HepG2 (cell line): Measurements from ENCODE around the gene BANP. TPM values are rescaled to one million over a fixed set of nuclear protein-coding genes. Genes with fewer than 3 reads are reported as not detected.
A peak's percentile ranks its signal among the peaks of the same experiment; 100 is the strongest.

ENCODE experiments used
- ATAC-seq: fragments of 200-7000 bp; cut with Tn5 transposase; 3 replicates; pipeline ENCODE4 v1.9.1; 2020; ENCODE audit warnings: mild to moderate bottlenecking, moderate library complexity
- BruUV-seq: library from RNA; stranded (reverse); fragments of 400-500 nt; replicated peaks from 2 replicates; lab custom pipeline; 2021; lab: Mats Ljungman, UMichigan
- CTCF ChIA-PET: fragments of 300-600 bp; formaldehyde crosslinking; extraction: SDS; loops from one replicate; lab custom pipeline; 2021; ENCODE audit warnings: low total read pairs, inconsistent platforms, low intra/inter-chr PET ratio; lab: Yijun Ruan, JAX
- POLR2A ChIA-PET: fragments of 350-600 bp; sonication (Branson Sonifier 250); formaldehyde crosslinking; loops from one replicate; lab custom pipeline; 2020; ENCODE audit warnings: antibody characterized with exemption, inconsistent platforms; lab: Yijun Ruan, JAX
- DNase-seq: peaks from one replicate; pipeline ENCODE4 v3.0.0-alpha.2; 2015; ENCODE audit warnings: low spot score
- FAIRE-seq: peaks from 3 replicates; lab custom pipeline; 2011; peaks lifted over from hg19 to GRCh38; lab: Jason Lieb, UNC
- H2AFZ ChIP-seq: one replicate; pipeline ENCODE4 v1.6.1; 2011; ENCODE audit warnings: low read length, inconsistent platforms
- H3K27ac ChIP-seq: fragments of 300-600 bp; 3 replicates; pipeline ENCODE4 v1.8.0; 2011; ENCODE audit warnings: mixed run types, mild to moderate bottlenecking, mixed read lengths, low read length, inconsistent platforms; ENCODE audit not compliant: insufficient read depth; ENCODE audit errors: extremely low read length
- H3K27me3 ChIP-seq, 2 experiments: fragments of 200-600 bp in 1 of 2; 2 replicates in 1 of 2; 3 replicates in 1 of 2; pipeline versions ENCODE4 v1.6.0 to v1.8.0; 2011; ENCODE audit warnings: low read length in 2 of 2, mild to moderate bottlenecking in 2 of 2, moderate library complexity in 2 of 2, inconsistent platforms in 1 of 2; ENCODE audit not compliant: insufficient read depth in 2 of 2, control insufficient read depth in 1 of 2
- H3K36me3 ChIP-seq, 2 experiments: fragments of 200-600 bp in 1 of 2; replicated peaks in 1 of 2; 2 replicates in 1 of 2; 3 replicates in 1 of 2; pipeline versions ENCODE4 v1.5.1 to v1.8.0; 2011; ENCODE audit warnings: low read length in 2 of 2, inconsistent platforms in 1 of 2; ENCODE audit not compliant: insufficient read depth in 2 of 2, control insufficient read depth in 1 of 2
- H3K4me1 ChIP-seq: 2 replicates; pipeline ENCODE4 v1.5.1; 2012; ENCODE audit warnings: low read length, inconsistent platforms; ENCODE audit not compliant: insufficient read depth
- H3K4me2 ChIP-seq: 2 replicates; pipeline ENCODE4 v1.6.0; 2011; ENCODE audit warnings: low read depth, low read length, inconsistent platforms
- H3K4me3 ChIP-seq, 3 experiments: fragments of 200-600 bp in 1 of 3; sonication (generic), shearing (Covaris generic) in 1 of 3; replicated peaks in 1 of 3; 2 replicates each; pipeline ENCODE4 v1.5.1; 2011 to 2016; ENCODE audit warnings: low read length in 3 of 3, inconsistent platforms in 2 of 3, low read depth in 2 of 3, mild to moderate bottlenecking in 2 of 3, control low read depth in 1 of 3, mixed read lengths in 1 of 3; ENCODE audit not compliant: insufficient read depth in 1 of 3
- H3K79me2 ChIP-seq: one replicate; pipeline ENCODE4 v1.6.1; 2011; ENCODE audit warnings: low read length, inconsistent platforms; ENCODE audit not compliant: insufficient read depth
- H3K9ac ChIP-seq: 2 replicates; pipeline ENCODE4 v1.6.0; 2011; ENCODE audit warnings: mild to moderate bottlenecking, low read depth, low read length, inconsistent platforms; ENCODE audit not compliant: insufficient read depth
- H3K9me3 ChIP-seq: 2 replicates; pipeline ENCODE4 v1.5.1; 2012; ENCODE audit warnings: mild to moderate bottlenecking, low read length
- H4K20me1 ChIP-seq: 2 replicates; pipeline ENCODE4 v1.6.0; 2011; ENCODE audit warnings: inconsistent platforms, mild to moderate bottlenecking, low read length, moderate library complexity; ENCODE audit not compliant: insufficient read depth
- DR1 ChIP-seq: sonication (generic); formaldehyde crosslinking; IDR thresholded peaks from 2 replicates; pipeline ENCODE4 v1.8.0; 2021; ENCODE audit warnings: mild to moderate bottlenecking, missing genetic modification reagents, inconsistent platforms
- ELF4 ChIP-seq: sonication (generic); formaldehyde crosslinking; IDR thresholded peaks from 2 replicates; pipeline ENCODE4 v1.5.0; 2020; ENCODE audit warnings: missing genetic modification reagents, mild to moderate bottlenecking, moderate library complexity, borderline replicate concordance
- FOXA3 ChIP-seq: IDR thresholded peaks from 2 replicates; pipeline ENCODE4 v1.6.1; 2016; ENCODE audit warnings: missing genetic modification reagents, missing compliant biosample characterization
- KLF15 ChIP-seq: sonication (generic); formaldehyde crosslinking; IDR thresholded peaks from 2 replicates; pipeline ENCODE4 v1.8.1; 2023; ENCODE audit warnings: borderline replicate concordance, mild to moderate bottlenecking, inconsistent platforms, missing genetic modification reagents, mixed read lengths
- MAZ ChIP-seq, 2 experiments: sonication (generic) in 1 of 2; formaldehyde crosslinking in 1 of 2; IDR thresholded peaks; 2 replicates each; pipeline versions ENCODE4 v1.5.0 to v1.6.1; 2012 to 2020; ENCODE audit warnings: low read depth in 2 of 2, mild to moderate bottlenecking in 2 of 2, borderline replicate concordance in 1 of 2, improper control_type of control experiment in 1 of 2, low read length in 1 of 2, missing genetic modification reagents in 1 of 2, moderate library complexity in 1 of 2
- NONO ChIP-seq, 2 experiments: fragments of 450-650 bp in 1 of 2; sonication (generic) in 1 of 2; formaldehyde crosslinking in 1 of 2; IDR thresholded peaks in 1 of 2; conservative IDR thresholded peaks in 1 of 2; 2 replicates each; pipeline versions ENCODE4 v1.6.1 to v1.8.0; 2017 to 2022; ENCODE audit warnings: mild to moderate bottlenecking in 1 of 2, missing genetic modification reagents in 1 of 2, moderate library complexity in 1 of 2
- PBX3 ChIP-seq: sonication (generic); formaldehyde crosslinking; IDR thresholded peaks from 2 replicates; pipeline ENCODE4 v1.8.1; 2023; ENCODE audit warnings: missing genetic modification reagents, inconsistent platforms, borderline replicate concordance
- REL ChIP-seq: sonication (generic); formaldehyde crosslinking; conservative IDR thresholded peaks from 2 replicates; pipeline ENCODE4 v1.8.0; 2022; ENCODE audit warnings: mild to moderate bottlenecking, missing genetic modification reagents, moderate library complexity
- SKI ChIP-seq: fragments of 450-650 bp; IDR thresholded peaks from one replicate; pipeline ENCODE4 v1.6.1; 2018; ENCODE audit warnings: mild to moderate bottlenecking; ENCODE audit not compliant: partially characterized antibody
- WIZ ChIP-seq: sonication (generic); formaldehyde crosslinking; IDR thresholded peaks from 2 replicates; pipeline ENCODE4 v1.5.1; 2020; ENCODE audit warnings: mild to moderate bottlenecking, missing genetic modification reagents
- ZBTB38 ChIP-seq: sonication (generic); formaldehyde crosslinking; IDR thresholded peaks from 2 replicates; pipeline ENCODE4 v1.5.1; 2020; ENCODE audit warnings: mild to moderate bottlenecking, missing genetic modification reagents
- ZNF20 ChIP-seq: sonication (generic); formaldehyde crosslinking; IDR thresholded peaks from 2 replicates; pipeline ENCODE4 v1.4.0; 2020; ENCODE audit warnings: mild to moderate bottlenecking, moderate library complexity, missing genetic modification reagents
- ZNF652 ChIP-seq: IDR thresholded peaks from 2 replicates; pipeline ENCODE4 v1.6.1; 2016; ENCODE audit warnings: low read depth, borderline replicate concordance
- ZNF780A ChIP-seq: sonication (generic); formaldehyde crosslinking; IDR thresholded peaks from 2 replicates; pipeline ENCODE4 v1.8.0; 2022; ENCODE audit warnings: mild to moderate bottlenecking, missing genetic modification reagents, moderate library complexity
- ZNF790 ChIP-seq: sonication (generic); formaldehyde crosslinking; IDR thresholded peaks from 2 replicates; pipeline ENCODE4 v1.8.0; 2022; ENCODE audit warnings: missing genetic modification reagents, mild to moderate bottlenecking, borderline replicate concordance
- WGBS: methylation state at CpG from one replicate; pipeline ENCODE4 v1.1.6; 2017; ENCODE audit warnings: low lambda C conversion rate; 5-methylcytosine and 5-hydroxymethylcytosine counted together
- in situ Hi-C: cut with HindIII; loops from 2 replicates; pipeline ENCODE4 v1.10.0; 2017; ENCODE audit warnings: low pct_unique_long_range_greater_than_20kb; ENCODE audit not compliant: extremely low pct_ligation_motif_present
- intact Hi-C: fragments of 100-400 bp; cut with micrococcal nuclease; formaldehyde crosslinking; loops from one replicate; pipeline ENCODE4 v1.10.0; 2022; ENCODE audit not compliant: unreplicated experiment
- polyA plus RNA-seq, 8 experiments: library from polyadenylated mRNA; depleted of rRNA in 3 of 8; stranded (reverse) in 7 of 8; unstranded in 1 of 8; fragments of >200 nt; fragmentation: Illumina TruSeq in 4 of 8; extraction: Trizol in 4 of 8; gene quantifications; 2 replicates each; pipeline versions ENCODE4 v1.2.1 to v1.2.3, GENCODE V29; 2011 to 2016; ENCODE audit warnings: low read depth in 4 of 8, missing spikeins in 1 of 8, mixed read lengths in 1 of 8; ENCODE audit not compliant: insufficient read depth in 1 of 8
- total RNA-seq, 5 experiments: library from RNA; depleted of rRNA; stranded (reverse); fragments of >200 nt; fragmentation: Illumina TruSeq; extraction: Trizol; gene quantifications; 2 replicates each; pipeline ENCODE4 v1.2.3, GENCODE V29; 2016; ENCODE audit warnings: low read depth in 1 of 5
- TF ChIP-seq, protein P1 (sequence below): sonication (generic); formaldehyde crosslinking; IDR thresholded peaks from 2 replicates; pipeline ENCODE4 v1.5.1; 2020; ENCODE audit warnings: missing genetic modification reagents, mild to moderate bottlenecking, borderline replicate concordance
- TF ChIP-seq, protein P2 (sequence below): sonication (generic); formaldehyde crosslinking; IDR thresholded peaks from 2 replicates; pipeline ENCODE4 v1.4.0; 2020; ENCODE audit warnings: low read depth, mild to moderate bottlenecking, missing genetic modification reagents

BANP gene
- total and polyA plus RNA-seq, 2 of the 13 experiments (the other 11 are each of a cell fraction or from before 2014, with no cell fraction given) = 20.2 to 23.8 TPM

- TF ChIP-seq, protein P1, sequence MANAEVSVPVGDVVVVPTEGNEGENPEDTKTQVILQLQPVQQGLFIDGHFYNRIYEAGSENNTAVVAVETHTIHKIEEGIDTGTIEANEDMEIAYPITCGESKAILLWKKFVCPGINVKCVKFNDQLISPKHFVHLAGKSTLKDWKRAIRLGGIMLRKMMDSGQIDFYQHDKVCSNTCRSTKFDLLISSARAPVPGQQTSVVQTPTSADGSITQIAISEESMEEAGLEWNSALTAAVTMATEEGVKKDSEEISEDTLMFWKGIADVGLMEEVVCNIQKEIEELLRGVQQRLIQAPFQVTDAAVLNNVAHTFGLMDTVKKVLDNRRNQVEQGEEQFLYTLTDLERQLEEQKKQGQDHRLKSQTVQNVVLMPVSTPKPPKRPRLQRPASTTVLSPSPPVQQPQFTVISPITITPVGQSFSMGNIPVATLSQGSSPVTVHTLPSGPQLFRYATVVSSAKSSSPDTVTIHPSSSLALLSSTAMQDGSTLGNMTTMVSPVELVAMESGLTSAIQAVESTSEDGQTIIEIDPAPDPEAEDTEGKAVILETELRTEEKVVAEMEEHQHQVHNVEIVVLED (CRISPR knock-in tag) = no peak
- TF ChIP-seq SKI (no peak), NONO (IDR thresholded peaks at IDR 0.05) (no peak), NONO (CRISPR knock-in tag; conservative IDR thresholded peaks at IDR 0.05) (no peak)
These were observed 4.8 kb downstream of the BANP start (continued) for GRCh38 chr16:87956098-87956364.

- H3K9ac ChIP-seq = no peak overlapping the region
- FAIRE-seq (peak; percentile 53), ATAC-seq (no peak), DNase-seq (peak; percentile 34)
- H3K9me3 ChIP-seq = no peaks in the 10 kb centered on the region
- peaks cover 53% of the 10 kb centered on the region for H3K4me1 ChIP-seq
- ChIA-PET CTCF (no interaction called here), POLR2A (no interaction called here)
- in situ Hi-C loops = no loop called here
- H3K27me3 ChIP-seq = no peaks in the 10 kb centered on the region
- H4K20me1 ChIP-seq = 0 out of 2 replicates have a peak, but pooled peaks cover 5% of the 10 kb centered on the region
- H3K79me2 ChIP-seq = peaks cover 85% of the 10 kb centered on the region
- H3K27ac ChIP-seq = no peak overlapping the region
- H3K4me2 ChIP-seq = no peak overlapping the region
- no peak overlapping the region for H3K4me3 ChIP-seq
- peaks cover 6 to 31% of the 10 kb centered on the region in 2 experiments; a peak in 4 of 5 replicates for H3K36me3 ChIP-seq
- WGBS = 91% methylated on average over 30 of the region's 30 CpGs
- no TSS peak for BruUV-seq
- H2AFZ ChIP-seq = no peak overlapping the region
- intact Hi-C loops = no loop called here
- TF ChIP-seq KLF15 (no peak), ELF4 (CRISPR knock-in tag) (no peak), DR1 (CRISPR knock-in tag) (no peak), ZNF790 (CRISPR knock-in tag) (no peak), FOXA3 (no peak), ZBTB38 (CRISPR knock-in tag) (0 out of 2 replicates have a peak, but pooled peaks have one; percentile 3), ZNF20 (CRISPR knock-in tag) (no peak), PBX3 (CRISPR knock-in tag) (no peak), MAZ (IDR thresholded peaks at IDR 0.05; ENCODE audit: borderline replicate concordance, low read depth, low read length) (no peak), MAZ (CRISPR knock-in tag; IDR thresholded peaks at IDR 0.05; ENCODE audit: low read depth) (no peak), ZNF780A (no peak), WIZ (CRISPR knock-in tag) (no peak), REL (CRISPR knock-in tag) (no peak), ZNF652 (CRISPR knock-in tag) (peak; percentile 58; the same call in 1 of the 2 replicates)
- TF ChIP-seq, protein P2, sequence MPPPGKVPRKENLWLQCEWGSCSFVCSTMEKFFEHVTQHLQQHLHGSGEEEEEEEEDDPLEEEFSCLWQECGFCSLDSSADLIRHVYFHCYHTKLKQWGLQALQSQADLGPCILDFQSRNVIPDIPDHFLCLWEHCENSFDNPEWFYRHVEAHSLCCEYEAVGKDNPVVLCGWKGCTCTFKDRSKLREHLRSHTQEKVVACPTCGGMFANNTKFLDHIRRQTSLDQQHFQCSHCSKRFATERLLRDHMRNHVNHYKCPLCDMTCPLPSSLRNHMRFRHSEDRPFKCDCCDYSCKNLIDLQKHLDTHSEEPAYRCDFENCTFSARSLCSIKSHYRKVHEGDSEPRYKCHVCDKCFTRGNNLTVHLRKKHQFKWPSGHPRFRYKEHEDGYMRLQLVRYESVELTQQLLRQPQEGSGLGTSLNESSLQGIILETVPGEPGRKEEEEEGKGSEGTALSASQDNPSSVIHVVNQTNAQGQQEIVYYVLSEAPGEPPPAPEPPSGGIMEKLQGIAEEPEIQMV (CRISPR knock-in tag) = no peak
These were observed 5.4 kb downstream of the BANP start for GRCh38 chr16:87956365-87957231.
